Muscle of leg (tissue), 11 donors: ENCODE results near the gene GGN. TPM values are rescaled to one million over a fixed set of nuclear protein-coding genes. Genes with fewer than 3 reads are reported as not detected.
A peak's percentile ranks its signal among the peaks of the same experiment; 100 is the strongest.
"Not testable (repeated sequence)": the region's sequence is repeated elsewhere in the genome, so short reads cannot be mapped to it uniquely, and the experiment has no call there.

Experiments
- DNase-seq: peaks from one replicate; pipeline ENCODE4 v3.0.0; 2013
- H3K27ac ChIP-seq: one replicate; pipeline ENCODE4 v1.5.1; 2013; ENCODE audit warnings: mild to moderate bottlenecking, low read length, control low read depth
- H3K27me3 ChIP-seq: one replicate; pipeline ENCODE4 v1.6.1; 2013; ENCODE audit warnings: low read length; ENCODE audit not compliant: control insufficient read depth, insufficient read depth
- H3K36me3 ChIP-seq: one replicate; pipeline ENCODE4 v1.6.1; 2013; ENCODE audit warnings: low read length; ENCODE audit not compliant: control insufficient read depth, insufficient read depth
- H3K4me1 ChIP-seq: one replicate; pipeline ENCODE4 v1.6.1; 2013; ENCODE audit warnings: low read length; ENCODE audit not compliant: control insufficient read depth, insufficient read depth
- H3K4me3 ChIP-seq: one replicate; pipeline ENCODE4 v1.5.1; 2013; ENCODE audit warnings: low read length, control low read depth
- H3K9me3 ChIP-seq: replicated peaks from 2 replicates; pipeline ENCODE4 v1.6.1; 2013; ENCODE audit warnings: low read depth, low read length; ENCODE audit not compliant: control insufficient read depth
- WGBS: methylation state at CpG from one replicate; pipeline ENCODE4 v1.1.5; 2013; ENCODE audit warnings: missing lambda C conversion rate; ENCODE audit not compliant: insufficient coverage; 5-methylcytosine and 5-hydroxymethylcytosine counted together
- polyA plus RNA-seq, 8 donors: library from polyadenylated mRNA; unstranded; fragments of 120-200 nt; gene quantifications; one replicate each; pipeline versions ENCODE4 v1.2.1 to v1.2.3, GENCODE V29; 2013; ENCODE audit warnings: inconsistent platforms in 1 of 8, low replicate concordance in 1 of 8; ENCODE audit not compliant: insufficient read length in 8 of 8, insufficient read depth in 1 of 8
- total RNA-seq: library from RNA; stranded (reverse); fragments of 120-200 nt; gene quantifications from one replicate; pipeline ENCODE4 v1.2.4, GENCODE V29; 2013

The GGN gene
- total and polyA plus RNA-seq, 9 donors: 0.09 to 0.84 (median 0.34) TPM; not detected in 2

GRCh38 chr19:38355728-38356725 is 31.8 kb downstream of the GGN start:
- Histone ChIP-seq H3K9me3 (no peaks in the 10 kb centered on the region), H3K27ac (no peak overlapping the region), H3K27me3 (peaks cover 48% of the 10 kb centered on the region), H3K4me3 (no peak overlapping the region), H3K36me3 (no peaks in the 10 kb centered on the region), H3K4me1 (peaks cover 5% of the 10 kb centered on the region)
- WGBS: 81% methylated on average over 12 of the region's 16 CpGs
- DNase-seq: no peak

GRCh38 chr19:38352611-38353010 is 35.2 kb downstream of the GGN start:
- DNase-seq: no peak
- Histone ChIP-seq H3K4me3 (no peak overlapping the region), H3K36me3 (no peaks in the 10 kb centered on the region), H3K9me3 (no peaks in the 10 kb centered on the region), H3K4me1 (peaks cover 5% of the 10 kb centered on the region), H3K27ac (no peak overlapping the region), H3K27me3 (peaks cover 18% of the 10 kb centered on the region)
- WGBS: 53% methylated on average over 5 of the region's 8 CpGs

GRCh38 chr19:38351865-38352395 is 35.9 kb downstream of the GGN start:
- DNase-seq: no peak
- Histone ChIP-seq H3K9me3 (no peaks in the 10 kb centered on the region), H3K27me3 (peaks cover 12% of the 10 kb centered on the region), H3K36me3 (no peaks in the 10 kb centered on the region), H3K4me3 (no peak overlapping the region), H3K27ac (no peak overlapping the region), H3K4me1 (peaks cover 5% of the 10 kb centered on the region)
- 69% methylated on average over 7 of the region's 9 CpGs for WGBS

GRCh38 chr19:38350883-38351282 is 37.0 kb downstream of the GGN start:
- H3K4me1 ChIP-seq: peaks cover 5% of the 10 kb centered on the region
- no peak overlapping the region for H3K27ac ChIP-seq
- DNase-seq: no peak
- H3K27me3 ChIP-seq: peaks cover 4% of the 10 kb centered on the region
- no peaks in the 10 kb centered on the region for H3K36me3 ChIP-seq
- no peak overlapping the region for H3K4me3 ChIP-seq
- no CpG with 5 or more reads among the region's 3 CpGs for WGBS
- H3K9me3 ChIP-seq: no peaks in the 10 kb centered on the region

- H3K27me3 ChIP-seq: no peaks in the 10 kb centered on the region
- no peak overlapping the region for H3K27ac ChIP-seq
- WGBS: 60% methylated on average over 1 of the region's 4 CpGs
- peaks cover 6% of the 10 kb centered on the region for H3K36me3 ChIP-seq
- H3K9me3 ChIP-seq: no peaks in the 10 kb centered on the region
- H3K4me3 ChIP-seq: no peak overlapping the region
- no peaks in the 10 kb centered on the region for H3K4me1 ChIP-seq
- DNase-seq: no peak
Observed at GRCh38 chr19:38346837-38347236, 41.0 kb downstream of the GGN start.

GRCh38 chr19:38340927-38341326 is 46.9 kb downstream of the GGN start:
- peaks cover 6% of the 10 kb centered on the region for H3K36me3 ChIP-seq
- DNase-seq: no peak
- H3K9me3 ChIP-seq: no peaks in the 10 kb centered on the region
- no peak overlapping the region for H3K27ac ChIP-seq
- WGBS: 80% methylated on average over 2 of the region's 2 CpGs
- no peaks in the 10 kb centered on the region for H3K27me3 ChIP-seq
- peaks cover 9% of the 10 kb centered on the region for H3K4me1 ChIP-seq
- no peak overlapping the region for H3K4me3 ChIP-seq

GRCh38 chr19:38339011-38339410 is 48.8 kb downstream of the GGN start:
- H3K9me3 ChIP-seq, H3K36me3 ChIP-seq, H3K4me1 ChIP-seq, H3K4me3 ChIP-seq, H3K27me3 ChIP-seq, H3K27ac ChIP-seq, DNase-seq: not testable (repeated sequence)
- WGBS: 28% methylated on average over 2 of the region's 4 CpGs

GRCh38 chr19:38337360-38337653 is 50.5 kb downstream of the GGN start:
- H3K4me1 ChIP-seq: peaks cover 9% of the 10 kb centered on the region
- no peak for DNase-seq
- peak overlapping the region; percentile 77 for H3K4me3 ChIP-seq
- H3K9me3 ChIP-seq: no peaks in the 10 kb centered on the region
- peak overlapping the region; percentile 99 for H3K27ac ChIP-seq
- no peaks in the 10 kb centered on the region for H3K36me3 ChIP-seq
- no peaks in the 10 kb centered on the region for H3K27me3 ChIP-seq
- WGBS: 59% methylated on average over 9 of the region's 10 CpGs

GRCh38 chr19:38336638-38337359 is 51.0 kb downstream of the GGN start:
- Histone ChIP-seq H3K27ac (peak overlapping the region; percentile 99), H3K4me1 (peaks cover 9% of the 10 kb centered on the region), H3K27me3 (no peaks in the 10 kb centered on the region), H3K9me3 (no peaks in the 10 kb centered on the region), H3K36me3 (no peaks in the 10 kb centered on the region), H3K4me3 (peak overlapping the region; percentile 77)
- WGBS: 4% methylated on average over 41 of the region's 41 CpGs
- peak; percentile 93 for DNase-seq

- DNase-seq: peak; percentile 98
- WGBS: under 1% methylated on average over 52 of the region's 52 CpGs
Observed at GRCh38 chr19:38335949-38336637, 51.7 kb downstream of the GGN start.

More at GRCh38 chr19:38335949-38336637, 51.7 kb downstream of the GGN start:
- H3K36me3 ChIP-seq: no peaks in the 10 kb centered on the region
- no peaks in the 10 kb centered on the region for H3K27me3 ChIP-seq
- H3K9me3 ChIP-seq: no peaks in the 10 kb centered on the region
- H3K27ac ChIP-seq: peak overlapping the region; percentile 99
- H3K4me1 ChIP-seq: peaks cover 9% of the 10 kb centered on the region
- peak overlapping the region; percentile 77 for H3K4me3 ChIP-seq
